ENCODE results near the gene CTDNEP1.

Gene CTDNEP1

GRCh38 chr17:7226721-7227710, 24.5 kb downstream of the CTDNEP1 start:
- DNase-seq: no peak

GRCh38 chr17:7225711-7226331, 25.7 kb downstream of the CTDNEP1 start:
- DNase-seq: no peak

- no peak for DNase-seq
Measured at GRCh38 chr17:7224661-7225111, 26.8 kb downstream of the CTDNEP1 start.

GRCh38 chr17:7224110-7224509, 27.4 kb downstream of the CTDNEP1 start:
- no peak for DNase-seq

GRCh38 chr17:7223375-7223774, 28.2 kb downstream of the CTDNEP1 start:
- no peak for DNase-seq

GRCh38 chr17:7222972-7223292, 28.6 kb downstream of the CTDNEP1 start:
- DNase-seq: no peak

GRCh38 chr17:7222093-7222971, 29.2 kb downstream of the CTDNEP1 start:
- DNase-seq: no peak

GRCh38 chr17:7221278-7222092, 30.0 kb downstream of the CTDNEP1 start:
- no peak for DNase-seq

GRCh38 chr17:7220593-7221277, 30.8 kb downstream of the CTDNEP1 start:
- peak; percentile 42 for DNase-seq

GRCh38 chr17:7219812-7220592, 31.5 kb downstream of the CTDNEP1 start, which contains the start of the genes ACADVL and DLG4:
ACADVL (plus strand) TSS chr17:7219938; CDS start chr17:7219985, 47 bp downstream.
DLG4 (minus strand) TSS chr17:7219836.
- peak; percentile 86 for DNase-seq

GRCh38 chr17:7219229-7219811, 32.2 kb downstream of the CTDNEP1 start:
- DNase-seq: no peak

GRCh38 chr17:7218758-7219157, 32.8 kb downstream of the CTDNEP1 start:
- DNase-seq: no peak

GRCh38 chr17:7218166-7218565, 33.4 kb downstream of the CTDNEP1 start:
- no peak for DNase-seq

- DNase-seq: peak; percentile 37
Measured at GRCh38 chr17:7217113-7217987, 34.2 kb downstream of the CTDNEP1 start.

GRCh38 chr17:7216242-7217112, 35.1 kb downstream of the CTDNEP1 start:
- DNase-seq: no peak

- DNase-seq: no peak
Measured at GRCh38 chr17:7215652-7216180, 35.8 kb downstream of the CTDNEP1 start.

- DNase-seq: no peak
Measured at GRCh38 chr17:7215136-7215638, 36.3 kb downstream of the CTDNEP1 start.
